Glutamatergic neuron (in vitro differentiated cells): ENCODE results near the gene SSU72. TPM values are rescaled to one million over a fixed set of nuclear protein-coding genes. Genes with fewer than 3 reads are reported as not detected.
A peak's percentile ranks its signal among the peaks of the same experiment; 100 is the strongest.

ENCODE experiments used
- DNase-seq: peaks from one replicate; pipeline ENCODE4 v3.0.0; 2022
- H3K27ac Mint-ChIP-seq: one replicate; pipeline ENCODE4 v1.8.0; 2020; ENCODE audit warnings: mild to moderate bottlenecking, mixed read lengths, inconsistent platforms; ENCODE audit not compliant: unreplicated experiment
- H3K27me3 Mint-ChIP-seq: one replicate; pipeline ENCODE4 v1.8.0; 2020; ENCODE audit warnings: mild to moderate bottlenecking, moderate library complexity, mixed read lengths, inconsistent platforms; ENCODE audit not compliant: unreplicated experiment
- H3K36me3 Mint-ChIP-seq: one replicate; pipeline ENCODE4 v1.8.0; 2020; ENCODE audit warnings: mild to moderate bottlenecking, mixed read lengths, inconsistent platforms; ENCODE audit not compliant: unreplicated experiment
- H3K4me1 Mint-ChIP-seq: one replicate; pipeline ENCODE4 v1.8.0; 2020; ENCODE audit warnings: mild to moderate bottlenecking, low read depth, mixed read lengths, inconsistent platforms; ENCODE audit not compliant: unreplicated experiment
- H3K4me3 Mint-ChIP-seq: one replicate; pipeline ENCODE4 v1.8.0; 2020; ENCODE audit warnings: mild to moderate bottlenecking, mixed read lengths, inconsistent platforms; ENCODE audit not compliant: unreplicated experiment
- H3K9me3 Mint-ChIP-seq: one replicate; pipeline ENCODE4 v1.8.0; 2020; ENCODE audit warnings: mild to moderate bottlenecking, moderate library complexity, mixed read lengths, inconsistent platforms; ENCODE audit not compliant: unreplicated experiment
- CTCF ChIP-seq: fragments of 200-600 bp; sonication (generic); IDR thresholded peaks from one replicate; pipeline ENCODE4 v1.5.0; 2021; ENCODE audit not compliant: partially characterized antibody, unreplicated experiment
- total RNA-seq: library from RNA; stranded (reverse); fragmentation: NEBNext Ultra II Directional; extraction: Animal tissue kit (Norgen Biotek cat#: 25700); gene quantifications from one replicate; pipeline ENCODE4 v1.2.1, GENCODE V29; 2021; ENCODE audit not compliant: unreplicated experiment

The SSU72 gene
- total RNA-seq, 1 donor from 2014 or later = 123 TPM

- Mint-ChIP-seq H3K27ac (peak overlapping the region; percentile 46), H3K27me3 (peaks cover 21% of the 10 kb centered on the region), H3K36me3 (no peaks in the 10 kb centered on the region), H3K9me3 (peaks cover 16% of the 10 kb centered on the region), H3K4me3 (no peak overlapping the region), H3K4me1 (peaks cover 10% of the 10 kb centered on the region)
- DNase-seq = no peak
- no peak for TF ChIP-seq CTCF
Observed at GRCh38 chr1:1622010-1622787, 47.5 kb upstream of the SSU72 start.

- Mint-ChIP-seq H3K36me3 (no peaks in the 10 kb centered on the region), H3K27ac (no peak overlapping the region), H3K9me3 (peaks cover 18% of the 10 kb centered on the region), H3K4me1 (peaks cover 10% of the 10 kb centered on the region), H3K27me3 (peaks cover 25% of the 10 kb centered on the region), H3K4me3 (no peak overlapping the region)
- no peak for TF ChIP-seq CTCF
- DNase-seq = no peak
Observed at GRCh38 chr1:1621173-1622009, 46.7 kb upstream of the SSU72 start.

- H3K9me3 Mint-ChIP-seq = peaks cover 17% of the 10 kb centered on the region
- no peaks in the 10 kb centered on the region for H3K36me3 Mint-ChIP-seq
- H3K27ac Mint-ChIP-seq = peak overlapping the region; percentile 1
- DNase-seq = no peak
- no peak overlapping the region for H3K4me3 Mint-ChIP-seq
- TF ChIP-seq CTCF = no peak
- peaks cover 8% of the 10 kb centered on the region for H3K4me1 Mint-ChIP-seq
- H3K27me3 Mint-ChIP-seq = peaks cover 25% of the 10 kb centered on the region
Observed at GRCh38 chr1:1620433-1621139, 45.9 kb upstream of the SSU72 start.

- H3K4me3 Mint-ChIP-seq = no peak overlapping the region
Observed at GRCh38 chr1:1619917-1620361, 45.3 kb upstream of the SSU72 start.

More at GRCh38 chr1:1619917-1620361, 45.3 kb upstream of the SSU72 start:
- Mint-ChIP-seq H3K27ac (peak overlapping the region; percentile 1), H3K4me1 (peaks cover 8% of the 10 kb centered on the region), H3K9me3 (peaks cover 16% of the 10 kb centered on the region), H3K27me3 (peaks cover 26% of the 10 kb centered on the region), H3K36me3 (no peaks in the 10 kb centered on the region)
- DNase-seq = peak; percentile 62
- TF ChIP-seq CTCF = peak; percentile 26
